IgD-negative memory B cell (primary cell): ENCODE measurements around the gene GAS6. TPM values are rescaled to one million over a fixed set of nuclear protein-coding genes. Genes with fewer than 3 reads are reported as not detected.
"Not testable (repeated sequence)": the region's sequence is repeated elsewhere in the genome, so short reads cannot be mapped to it uniquely, and the experiment has no call there.

Experiments
- H3K27ac Mint-ChIP-seq, 3 donors: one replicate each; pipeline ENCODE4 v1.8.0; 2020 to 2022; ENCODE audit warnings: mild to moderate bottlenecking in 3 of 3, mixed read lengths in 3 of 3, moderate library complexity in 1 of 3
- H3K27me3 Mint-ChIP-seq: one replicate; pipeline ENCODE4 v1.8.0; 2021; ENCODE audit warnings: mixed read lengths
- H3K36me3 Mint-ChIP-seq: one replicate; pipeline ENCODE4 v1.8.0; 2020; ENCODE audit warnings: mild to moderate bottlenecking, mixed read lengths
- H3K4me1 Mint-ChIP-seq, 3 donors: one replicate each; pipeline ENCODE4 v1.8.0; 2020 to 2022; ENCODE audit warnings: mixed read lengths in 3 of 3, mild to moderate bottlenecking in 1 of 3
- H3K4me3 Mint-ChIP-seq, 4 donors: one replicate each; pipeline ENCODE4 v1.8.0; 2020 to 2022; ENCODE audit warnings: mild to moderate bottlenecking in 4 of 4, mixed read lengths in 4 of 4, moderate library complexity in 3 of 4
- H3K9me3 Mint-ChIP-seq, 3 donors: one replicate each; pipeline ENCODE4 v1.8.0; 2020 to 2021; ENCODE audit warnings: mixed read lengths in 3 of 3, mild to moderate bottlenecking in 1 of 3
- polyA plus RNA-seq: library from polyadenylated mRNA; unstranded; fragments of 300-500 nt; fragmentation: Illumina TruSeq; gene quantifications from one replicate; pipeline ENCODE4 v1.2.3, GENCODE V29; 2021

GAS6 gene
- polyA plus RNA-seq, 1 donor from 2014 or later: 0.60 TPM

DNA sequence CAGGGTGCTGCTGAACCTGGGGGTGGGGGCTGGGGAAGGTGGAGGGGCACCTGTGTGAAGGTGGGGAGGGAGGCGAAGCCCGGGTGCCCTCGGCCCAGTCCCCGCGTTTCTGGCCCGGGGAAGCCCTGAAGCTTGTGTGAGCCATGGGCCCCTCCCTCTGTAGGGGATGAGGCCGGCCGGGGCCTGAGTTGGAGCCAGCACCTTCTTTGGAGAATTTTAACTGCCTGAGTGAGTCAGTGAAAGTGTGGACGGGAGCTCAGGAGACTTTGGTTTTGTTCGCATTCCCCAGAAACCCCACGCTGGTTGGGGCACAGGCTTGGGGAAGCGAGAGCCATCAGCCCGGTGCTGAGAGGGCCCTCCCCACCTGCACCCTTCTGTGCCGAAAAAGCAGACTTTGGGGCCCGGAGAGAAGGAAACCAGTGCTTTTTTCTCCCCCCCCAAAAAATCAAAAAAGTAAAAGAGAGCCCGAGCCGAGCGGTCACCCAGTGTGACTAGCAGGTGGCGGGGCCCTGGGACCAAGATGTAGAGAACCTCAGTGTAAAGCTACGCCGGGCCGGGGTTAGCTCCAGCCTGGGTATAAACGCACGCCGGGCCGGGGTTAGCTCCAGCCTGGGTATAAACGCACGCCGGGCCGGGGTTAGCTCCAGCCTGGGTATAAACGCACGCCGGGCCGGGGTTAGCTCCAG is 59.7 kb downstream of the GAS6 start:
- Mint-ChIP-seq H3K9me3 (peaks cover 0 to 6% (median 3%) of the 10 kb centered on the region in 3 donors), H3K4me1 (no peaks in the 10 kb centered on the region), H3K27ac (no peak overlapping the region), H3K27me3 (no peaks in the 10 kb centered on the region), H3K36me3 (no peaks in the 10 kb centered on the region), H3K4me3 (no peak overlapping the region)

- H3K9me3 Mint-ChIP-seq: peaks cover 0 to 5% (median 3%) of the 10 kb centered on the region in 3 donors
- H3K4me1 Mint-ChIP-seq: no peaks in the 10 kb centered on the region
- no peaks in the 10 kb centered on the region for H3K27me3 Mint-ChIP-seq
- no peak overlapping the region for H3K27ac Mint-ChIP-seq
- H3K36me3 Mint-ChIP-seq: no peaks in the 10 kb centered on the region
- H3K4me3 Mint-ChIP-seq: no peak overlapping the region
Measured at GRCh38 chr13:113803409-113804016, 60.4 kb downstream of the GAS6 start.

DNA sequence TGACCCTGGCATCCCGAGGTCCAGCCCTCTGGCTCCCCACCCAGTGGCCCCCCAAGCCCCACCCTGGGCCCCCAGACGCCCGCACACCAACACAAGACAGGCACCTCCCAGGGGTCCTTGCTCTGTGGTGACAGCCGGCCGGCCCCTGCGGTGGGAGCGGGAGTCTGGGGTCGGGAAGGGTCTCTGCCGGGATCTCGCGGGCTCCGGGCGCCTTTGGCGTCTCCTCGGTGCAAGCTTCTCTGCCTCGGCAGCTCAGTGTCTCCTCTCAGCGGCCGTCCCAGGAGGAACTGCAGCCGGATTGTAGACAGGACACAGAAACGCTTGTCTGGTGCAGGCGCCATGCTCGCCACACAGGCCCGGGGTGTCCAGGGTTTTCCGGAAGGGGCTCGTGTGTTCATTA is 61.1 kb downstream of the GAS6 start:
- Mint-ChIP-seq H3K27me3 (no peaks in the 10 kb centered on the region), H3K4me1 (no peaks in the 10 kb centered on the region), H3K27ac (no peak overlapping the region), H3K9me3 (no peaks in the 10 kb centered on the region), H3K36me3 (no peaks in the 10 kb centered on the region), H3K4me3 (no peak overlapping the region)

GRCh38 chr13:113802090-113802531 is 61.8 kb downstream of the GAS6 start:
- H3K9me3 Mint-ChIP-seq: no peaks in the 10 kb centered on the region

DNA sequence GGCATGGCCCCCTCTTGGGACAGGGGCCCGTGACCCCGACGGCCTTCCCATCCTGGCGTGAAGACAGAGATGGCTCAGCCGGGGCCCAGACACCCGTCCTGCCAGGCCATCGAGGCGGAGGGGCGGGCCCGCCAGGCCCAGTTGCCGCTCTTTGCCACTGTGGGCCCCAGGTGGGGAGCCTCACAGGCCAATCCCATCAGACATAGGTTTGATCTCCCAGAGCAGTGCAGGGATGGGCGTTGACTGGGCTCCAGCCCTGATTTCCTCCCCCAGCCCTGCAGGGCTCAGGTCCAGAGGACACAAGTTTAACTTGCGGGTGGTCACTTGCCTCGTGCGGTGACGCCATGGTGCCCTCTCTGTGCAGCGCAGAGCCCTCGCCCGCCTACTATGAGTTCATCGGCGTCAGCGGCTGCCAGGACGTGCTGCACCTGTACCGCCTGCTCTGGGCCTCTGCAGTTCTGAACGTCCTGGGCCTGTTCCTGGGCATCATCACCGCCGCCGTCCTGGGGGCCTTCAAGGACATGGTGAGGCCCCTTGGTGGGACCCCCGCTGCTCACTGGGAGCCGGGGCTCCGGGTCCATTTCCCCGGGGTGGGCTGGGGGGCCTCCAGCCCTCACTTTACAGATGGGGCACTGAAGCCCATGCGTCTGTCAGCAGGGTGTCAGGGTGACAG is 62.5 kb downstream of the GAS6 start:
- no peaks in the 10 kb centered on the region for H3K4me1 Mint-ChIP-seq
- H3K9me3 Mint-ChIP-seq: no peaks in the 10 kb centered on the region
- no peaks in the 10 kb centered on the region for H3K27me3 Mint-ChIP-seq
- H3K36me3 Mint-ChIP-seq: no peaks in the 10 kb centered on the region
- H3K27ac Mint-ChIP-seq: no peak overlapping the region
- no peak overlapping the region for H3K4me3 Mint-ChIP-seq

More at GRCh38 chr13:113802090-113802531, 61.8 kb downstream of the GAS6 start:
- Mint-ChIP-seq H3K27ac (no peak overlapping the region), H3K4me3 (no peak overlapping the region), H3K27me3 (no peaks in the 10 kb centered on the region), H3K4me1 (no peaks in the 10 kb centered on the region), H3K36me3 (no peaks in the 10 kb centered on the region)

GRCh38 chr13:113800576-113800926 is 63.3 kb downstream of the GAS6 start:
- Mint-ChIP-seq H3K27me3 (no peaks in the 10 kb centered on the region), H3K9me3 (no peaks in the 10 kb centered on the region), H3K27ac (no peak overlapping the region), H3K4me1 (no peaks in the 10 kb centered on the region), H3K4me3 (no peak overlapping the region), H3K36me3 (no peaks in the 10 kb centered on the region)

- H3K27ac Mint-ChIP-seq: no peak overlapping the region
- peaks cover 2% of the 10 kb centered on the region for H3K27me3 Mint-ChIP-seq
- H3K9me3 Mint-ChIP-seq: no peaks in the 10 kb centered on the region
- H3K4me1 Mint-ChIP-seq: no peaks in the 10 kb centered on the region
- H3K4me3 Mint-ChIP-seq: no peak overlapping the region
- no peaks in the 10 kb centered on the region for H3K36me3 Mint-ChIP-seq
Measured at GRCh38 chr13:113798200-113798811, 65.6 kb downstream of the GAS6 start.

- Mint-ChIP-seq H3K36me3 (no peaks in the 10 kb centered on the region), H3K27me3 (peaks cover 2% of the 10 kb centered on the region), H3K4me1 (no peaks in the 10 kb centered on the region), H3K27ac (no peak overlapping the region), H3K9me3 (no peaks in the 10 kb centered on the region), H3K4me3 (no peak overlapping the region)
Measured at GRCh38 chr13:113796964-113797676, 66.8 kb downstream of the GAS6 start.

DNA sequence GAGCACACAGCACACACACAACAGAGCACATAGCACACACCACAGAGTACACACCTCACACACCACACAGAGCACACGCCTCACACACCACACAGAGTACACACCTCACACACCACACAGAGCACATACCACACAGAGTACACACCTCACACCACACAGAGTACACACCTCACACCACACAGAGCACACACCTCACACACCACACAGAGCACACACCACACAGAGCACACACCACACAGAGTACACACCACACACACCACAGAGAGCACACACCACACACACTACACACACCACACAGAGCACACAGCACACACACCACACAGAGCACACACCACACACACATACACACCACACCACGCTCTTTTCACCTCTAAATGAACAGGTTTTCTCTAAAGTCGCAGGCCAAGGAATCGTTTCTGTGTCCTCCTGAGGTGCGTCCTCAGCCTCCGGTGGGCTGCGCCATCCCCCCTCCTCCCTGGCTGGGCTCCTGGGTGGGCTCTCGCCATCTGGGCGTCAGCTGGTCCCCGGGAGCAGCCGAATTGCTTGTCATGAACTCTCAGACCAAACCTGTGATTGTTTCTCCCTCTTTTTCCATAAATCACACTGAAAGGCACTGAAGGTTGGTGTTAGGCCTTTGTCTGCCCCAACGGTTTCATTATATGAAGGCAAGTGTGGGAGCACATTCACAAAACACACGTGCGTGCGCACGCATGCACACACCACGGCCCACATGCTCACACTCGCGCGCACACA is 67.5 kb downstream of the GAS6 start:
- Mint-ChIP-seq H3K27me3 (peaks cover 2% of the 10 kb centered on the region), H3K27ac (no peak overlapping the region), H3K9me3 (no peaks in the 10 kb centered on the region), H3K4me1 (no peaks in the 10 kb centered on the region), H3K36me3 (no peaks in the 10 kb centered on the region), H3K4me3 (no peak overlapping the region)

- H3K36me3 Mint-ChIP-seq, H3K4me1 Mint-ChIP-seq, H3K4me3 Mint-ChIP-seq: not testable (repeated sequence)
Measured at GRCh38 chr13:113795362-113795761, 68.5 kb downstream of the GAS6 start.

DNA sequence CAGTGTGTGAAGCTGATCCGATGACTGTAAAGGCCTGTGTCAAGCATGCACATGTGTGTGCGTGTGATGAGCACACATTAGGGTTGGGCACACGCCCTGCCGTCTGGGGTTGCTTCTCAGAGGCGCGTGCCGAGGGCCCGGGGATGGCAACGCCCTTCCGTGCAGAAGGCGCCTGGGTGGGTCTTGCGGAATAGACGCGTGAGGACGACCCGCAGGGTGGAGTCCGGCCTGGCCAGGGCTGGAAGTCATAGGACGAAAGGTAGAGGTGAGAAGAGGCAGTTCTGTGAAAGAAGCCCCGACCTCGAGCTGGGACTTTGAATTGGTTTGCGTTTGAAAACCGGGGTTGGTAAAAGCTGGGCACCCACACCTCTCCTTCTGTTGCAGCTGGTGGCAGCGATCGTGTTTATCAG is 69.1 kb downstream of the GAS6 start:
- Mint-ChIP-seq H3K36me3 (no peaks in the 10 kb centered on the region), H3K4me3 (no peak overlapping the region), H3K4me1 (no peaks in the 10 kb centered on the region), H3K27me3 (peaks cover 2% of the 10 kb centered on the region), H3K9me3 (no peaks in the 10 kb centered on the region), H3K27ac (no peak overlapping the region)

More at GRCh38 chr13:113795362-113795761, 68.5 kb downstream of the GAS6 start:
- not testable (repeated sequence) for H3K27me3 Mint-ChIP-seq, H3K27ac Mint-ChIP-seq, H3K9me3 Mint-ChIP-seq

- Mint-ChIP-seq H3K27me3 (peaks cover 3% of the 10 kb centered on the region), H3K4me3 (no peak overlapping the region), H3K27ac (no peak overlapping the region), H3K36me3 (no peaks in the 10 kb centered on the region), H3K9me3 (no peaks in the 10 kb centered on the region), H3K4me1 (no peaks in the 10 kb centered on the region)
Measured at GRCh38 chr13:113794086-113794485, 69.8 kb downstream of the GAS6 start.

DNA sequence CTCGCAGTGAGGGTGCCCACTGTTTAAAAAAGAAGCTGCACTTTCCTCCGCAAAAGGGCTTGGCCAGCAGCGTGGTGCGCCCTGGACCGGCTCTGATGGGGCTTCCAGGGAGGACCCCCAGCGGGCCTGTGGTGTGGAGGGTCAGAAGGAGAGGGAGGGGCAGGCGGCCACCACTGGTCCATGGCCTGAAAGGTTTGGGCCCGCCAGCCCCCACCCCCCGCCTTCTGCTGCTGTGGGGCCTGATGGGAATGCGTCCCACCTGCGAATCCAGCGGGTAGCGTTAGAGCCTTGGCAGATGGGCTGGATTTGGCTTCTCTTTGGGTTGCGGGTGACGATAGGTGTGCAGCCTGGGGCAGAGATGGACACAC is 70.2 kb downstream of the GAS6 start:
- Mint-ChIP-seq H3K4me1 (no peaks in the 10 kb centered on the region), H3K27ac (no peak overlapping the region), H3K27me3 (peaks cover 3% of the 10 kb centered on the region), H3K9me3 (no peaks in the 10 kb centered on the region), H3K36me3 (no peaks in the 10 kb centered on the region), H3K4me3 (no peak overlapping the region)

GRCh38 chr13:113792886-113793717 is 70.8 kb downstream of the GAS6 start:
- H3K9me3 Mint-ChIP-seq: no peaks in the 10 kb centered on the region
- H3K27me3 Mint-ChIP-seq: peaks cover 3% of the 10 kb centered on the region
- H3K4me3 Mint-ChIP-seq: no peak overlapping the region
- H3K4me1 Mint-ChIP-seq: no peaks in the 10 kb centered on the region
- no peaks in the 10 kb centered on the region for H3K36me3 Mint-ChIP-seq
- H3K27ac Mint-ChIP-seq: no peak overlapping the region
